Stimulated activated memory B cell treated with anti-CD40 and anti-IgM and Interleukin-4, amounts not matched to agents 10 μg/mL and 1 μg/mL and 100 μg/mL, for 72 hours (primary cell): ENCODE data around the gene GCLM.
"Not testable (repeated sequence)": the region's sequence is repeated elsewhere in the genome, so short reads cannot be mapped to it uniquely, and the experiment has no call there.

Experiments
- ATAC-seq: fragments of 150-1000 bp; cut with Tn5 transposase; 2 replicates; pipeline ENCODE4 v1.10.0; 2021
- H3K27ac Mint-ChIP-seq: one replicate; pipeline ENCODE4 v1.8.0; 2022; ENCODE audit warnings: mild to moderate bottlenecking, mixed read lengths
- H3K27me3 Mint-ChIP-seq: one replicate; pipeline ENCODE4 v1.8.0; 2022; ENCODE audit warnings: mixed read lengths
- H3K36me3 Mint-ChIP-seq: one replicate; pipeline ENCODE4 v1.8.0; 2022; ENCODE audit warnings: mixed read lengths
- H3K4me1 Mint-ChIP-seq: one replicate; pipeline ENCODE4 v1.8.0; 2022; ENCODE audit warnings: mixed read lengths
- H3K4me3 Mint-ChIP-seq: one replicate; pipeline ENCODE4 v1.8.0; 2022; ENCODE audit warnings: mild to moderate bottlenecking, moderate library complexity, mixed read lengths
- H3K9me3 Mint-ChIP-seq: one replicate; pipeline ENCODE4 v1.8.0; 2022; ENCODE audit warnings: mixed read lengths

Gene GCLM, protein sequence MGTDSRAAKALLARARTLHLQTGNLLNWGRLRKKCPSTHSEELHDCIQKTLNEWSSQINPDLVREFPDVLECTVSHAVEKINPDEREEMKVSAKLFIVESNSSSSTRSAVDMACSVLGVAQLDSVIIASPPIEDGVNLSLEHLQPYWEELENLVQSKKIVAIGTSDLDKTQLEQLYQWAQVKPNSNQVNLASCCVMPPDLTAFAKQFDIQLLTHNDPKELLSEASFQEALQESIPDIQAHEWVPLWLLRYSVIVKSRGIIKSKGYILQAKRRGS

DNA sequence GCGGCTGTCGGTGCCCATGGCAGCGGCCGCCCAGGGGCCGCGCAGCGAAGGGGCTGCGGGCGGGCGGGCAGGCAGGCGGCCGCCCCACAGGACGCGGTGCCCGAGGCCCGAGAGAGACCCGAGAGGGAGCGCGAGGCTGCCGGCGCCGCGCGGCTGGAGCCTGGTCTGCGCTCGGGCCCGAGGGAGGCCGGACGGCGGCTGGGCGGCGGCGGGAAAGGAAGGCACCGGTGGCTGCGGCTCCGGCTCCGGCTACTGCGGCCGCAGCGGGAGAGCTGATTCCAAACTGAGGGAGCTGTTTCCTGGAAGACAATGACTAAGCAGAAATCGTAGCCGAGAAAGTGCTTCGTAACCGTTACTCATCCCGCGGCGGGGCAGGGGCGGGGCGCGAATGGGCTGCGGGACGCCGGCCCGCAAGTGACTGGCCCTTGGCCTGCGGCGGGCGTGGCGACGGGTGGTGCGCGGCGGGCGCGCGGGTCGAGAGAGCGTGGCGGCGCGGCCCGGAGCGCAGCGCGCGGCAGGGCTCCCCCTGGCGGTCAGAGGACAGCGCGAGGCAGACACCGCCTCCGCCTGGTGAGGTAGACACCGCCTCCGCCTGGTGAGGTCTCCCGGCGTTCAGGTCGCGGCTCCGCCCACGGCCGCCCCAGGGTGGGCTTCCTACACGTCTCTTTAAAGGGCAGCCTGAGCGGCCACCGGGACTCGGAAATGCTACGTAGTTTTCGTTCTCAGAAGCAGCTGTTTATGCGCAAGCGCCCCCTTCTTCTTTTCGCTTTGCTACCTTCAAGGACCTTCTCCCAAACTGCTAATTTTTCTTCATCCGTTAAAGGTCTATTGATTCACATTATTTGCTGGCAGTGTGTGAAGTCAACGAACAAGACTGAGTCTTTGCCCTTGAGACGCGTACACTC, at the start of gene GCLM:
Gene GCLM, minus strand, starts transcription at position 285 of the 905 bp plus-strand sequence. Its CDS starts 267 bp downstream, at position 18.
- peak within 1 kb of the TSS; percentile 79 for H3K4me3 Mint-ChIP-seq
- no peaks in the 10 kb centered on the region for H3K36me3 Mint-ChIP-seq
- H3K4me1 Mint-ChIP-seq = peaks cover 12% of the 10 kb centered on the region
- H3K27me3 Mint-ChIP-seq = no peaks in the 10 kb centered on the region
- H3K9me3 Mint-ChIP-seq = no peaks in the 10 kb centered on the region
- peak within 1 kb of the TSS; percentile 77 for H3K27ac Mint-ChIP-seq
- ATAC-seq = peak; percentile 98

DNA sequence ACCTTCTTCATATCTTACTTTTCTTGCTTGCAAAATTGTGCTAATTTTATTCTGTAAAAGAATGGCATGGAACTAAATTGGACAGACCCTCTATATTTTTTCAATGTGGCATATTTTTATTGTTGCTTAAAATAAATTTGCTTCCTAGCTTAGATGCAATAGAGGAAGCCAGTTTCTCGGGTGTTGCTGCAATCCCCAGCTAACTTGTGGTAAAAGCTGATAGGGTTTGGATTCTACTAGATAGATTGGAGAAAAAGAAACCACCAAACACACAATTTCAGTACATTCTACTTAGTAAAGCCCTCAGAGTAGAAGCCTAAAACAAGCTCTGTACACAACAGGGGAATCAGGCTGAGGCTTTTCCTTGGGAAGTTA, 49.5 kb upstream of the GCLM start:
- Mint-ChIP-seq H3K4me1 (no peaks in the 10 kb centered on the region), H3K9me3 (peaks cover 27% of the 10 kb centered on the region), H3K36me3 (peaks cover 12% of the 10 kb centered on the region), H3K27me3 (peaks cover 12% of the 10 kb centered on the region), H3K4me3 (no peak overlapping the region), H3K27ac (no peak overlapping the region)
- no peak for ATAC-seq

DNA sequence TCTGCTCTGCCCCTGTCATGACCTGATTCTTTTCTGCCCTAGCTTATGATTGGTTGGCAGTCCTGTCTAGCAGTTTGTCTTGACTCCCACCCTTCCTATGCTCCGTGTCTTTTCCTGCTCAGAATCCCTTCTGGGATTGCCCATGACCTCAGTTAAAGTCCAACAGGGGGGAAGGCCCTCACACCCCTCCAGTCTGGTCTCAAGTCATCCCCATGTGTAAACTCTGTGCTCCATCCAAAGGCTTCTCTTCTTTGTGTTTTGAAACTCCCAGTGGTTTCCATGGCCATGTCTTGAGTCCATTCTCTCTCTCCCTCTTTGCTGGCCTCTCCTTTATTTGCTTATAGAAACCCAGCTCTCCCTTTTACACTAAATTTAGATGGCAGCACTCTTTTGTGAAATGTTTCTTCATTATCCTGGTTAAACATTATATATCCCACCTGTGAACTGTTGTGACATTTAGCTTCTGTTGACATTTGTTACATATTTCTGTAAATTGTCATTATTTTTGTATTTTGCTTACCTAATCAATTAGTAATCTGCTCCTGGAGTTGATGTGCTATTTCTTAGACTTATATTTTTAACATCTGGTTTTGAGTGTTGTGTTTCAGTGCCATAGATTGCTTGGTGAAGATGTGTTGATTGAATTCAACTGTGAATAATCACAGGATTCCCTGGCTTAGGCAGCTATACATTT, 48.9 kb upstream of the GCLM start:
- Mint-ChIP-seq H3K9me3 (peaks cover 28% of the 10 kb centered on the region), H3K4me1 (no peaks in the 10 kb centered on the region), H3K27me3 (peaks cover 8% of the 10 kb centered on the region), H3K27ac (no peak overlapping the region), H3K4me3 (no peak overlapping the region), H3K36me3 (peaks cover 12% of the 10 kb centered on the region)
- ATAC-seq = no peak

DNA sequence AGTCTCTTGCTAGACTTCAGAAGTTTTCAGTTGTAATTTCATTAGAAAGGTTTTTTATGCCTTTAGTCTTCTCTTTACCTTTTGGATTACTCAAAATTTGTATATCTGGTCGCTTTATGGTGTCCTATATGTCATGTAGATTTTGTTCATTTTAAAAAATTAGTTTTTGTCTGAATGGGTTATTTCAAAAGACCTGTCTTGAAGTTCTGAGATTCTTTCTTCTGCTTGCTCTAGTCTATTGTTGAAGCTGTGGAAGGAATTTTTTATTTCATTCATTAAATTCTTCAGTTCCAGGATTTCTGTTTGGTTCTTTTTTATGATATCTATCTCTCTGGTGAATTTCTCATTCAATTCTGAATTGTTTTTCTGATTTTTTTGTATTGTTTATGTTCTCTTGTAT, 46.5 kb upstream of the GCLM start:
- H3K4me1 Mint-ChIP-seq = no peaks in the 10 kb centered on the region
- peaks cover 44% of the 10 kb centered on the region for H3K9me3 Mint-ChIP-seq
- no peak overlapping the region for H3K4me3 Mint-ChIP-seq
- H3K27me3 Mint-ChIP-seq = no peaks in the 10 kb centered on the region
- peaks cover 17% of the 10 kb centered on the region for H3K36me3 Mint-ChIP-seq
- no peak overlapping the region for H3K27ac Mint-ChIP-seq
- no peak for ATAC-seq

DNA sequence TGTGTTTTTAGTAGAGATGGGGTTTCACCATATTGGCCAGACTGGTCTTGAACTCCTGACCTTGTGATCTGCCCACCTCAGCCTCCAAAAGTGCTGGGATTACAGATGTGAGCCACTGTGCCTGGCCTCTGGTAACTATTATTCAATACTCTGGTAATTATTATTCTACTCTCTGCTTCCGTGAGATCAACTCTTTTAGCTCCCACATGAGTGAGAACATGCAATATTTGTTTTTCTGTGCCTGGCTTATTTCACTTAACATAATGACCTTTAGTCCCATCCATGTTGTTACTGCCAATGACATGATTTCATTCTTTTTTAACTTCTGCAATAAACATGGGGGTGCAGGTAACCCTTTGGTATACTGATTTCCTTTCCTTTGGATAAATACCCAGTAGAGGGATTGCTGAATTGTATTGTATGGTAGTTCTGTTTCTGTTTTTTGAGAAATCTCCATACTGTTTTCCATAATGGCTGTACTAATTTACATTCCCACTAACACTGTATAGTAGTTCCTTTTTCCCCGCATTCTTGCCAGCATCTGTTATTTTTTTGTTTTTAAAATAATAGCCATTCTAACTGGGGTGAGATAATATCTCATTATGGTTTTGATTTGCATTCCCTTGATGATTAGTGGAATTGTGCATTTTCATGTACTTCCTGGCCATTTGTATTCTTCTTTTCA, 37.9 kb upstream of the GCLM start:
- H3K4me3 Mint-ChIP-seq, H3K4me1 Mint-ChIP-seq, H3K27ac Mint-ChIP-seq, ATAC-seq: not testable (repeated sequence)
- peaks cover 48% of the 10 kb centered on the region for H3K27me3 Mint-ChIP-seq
- H3K9me3 Mint-ChIP-seq = peaks cover 17% of the 10 kb centered on the region
- H3K36me3 Mint-ChIP-seq = peaks cover 15% of the 10 kb centered on the region

DNA sequence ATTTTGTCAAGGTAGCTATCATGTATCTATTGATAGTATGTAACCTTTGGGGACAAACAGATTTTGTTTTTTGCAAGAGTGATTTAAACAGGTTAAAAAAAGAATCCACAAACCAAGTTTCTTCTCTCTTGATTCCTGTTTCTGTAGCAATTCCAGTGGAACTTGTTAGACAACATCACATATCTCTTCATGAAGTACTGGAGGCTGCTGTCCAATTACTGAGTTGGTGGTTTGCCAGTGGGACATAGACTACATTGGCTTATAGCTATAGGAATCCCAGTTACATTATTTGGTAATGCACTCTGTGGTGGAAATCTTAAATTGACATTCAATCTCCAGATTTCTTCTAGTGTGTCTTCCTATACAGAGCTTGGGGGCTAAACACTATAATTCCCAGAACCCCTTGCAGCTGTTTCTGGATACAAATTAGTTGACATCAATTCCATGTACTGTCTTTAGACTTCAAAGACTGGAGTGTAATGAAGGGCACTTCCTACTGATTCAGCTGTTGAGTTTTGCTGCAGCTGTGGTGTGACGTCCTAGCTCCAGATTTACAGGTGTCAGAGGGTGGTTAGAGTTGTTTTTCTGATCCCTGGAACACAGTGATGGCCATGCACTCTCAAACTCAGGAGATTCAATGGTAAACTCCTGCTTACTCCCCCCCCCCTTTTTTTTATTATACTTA, 29.4 kb upstream of the GCLM start:
- no peaks in the 10 kb centered on the region for H3K4me1 Mint-ChIP-seq
- ATAC-seq = no peak
- no peaks in the 10 kb centered on the region for H3K36me3 Mint-ChIP-seq
- H3K27me3 Mint-ChIP-seq = no peaks in the 10 kb centered on the region
- peaks cover 13% of the 10 kb centered on the region for H3K9me3 Mint-ChIP-seq
- no peak overlapping the region for H3K4me3 Mint-ChIP-seq
- H3K27ac Mint-ChIP-seq = no peak overlapping the region

DNA sequence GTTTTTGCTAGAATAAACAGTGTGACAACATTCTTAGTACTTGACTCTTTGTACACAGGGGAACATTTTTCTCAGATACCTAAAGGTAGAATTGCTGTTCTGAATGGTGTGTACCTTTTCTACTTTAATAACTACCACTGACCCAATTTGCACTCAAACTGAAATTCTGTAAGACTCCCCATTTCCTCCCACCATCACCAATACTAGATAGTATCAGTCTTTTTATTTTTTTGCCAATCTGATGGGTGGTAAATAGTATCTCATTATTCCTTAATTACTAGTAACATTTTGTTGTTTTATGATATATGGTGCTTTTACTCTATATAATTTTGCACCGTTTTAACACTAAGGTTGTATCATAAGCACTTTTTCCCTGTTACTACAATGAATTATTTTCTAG, 28.8 kb upstream of the GCLM start:
- no peak overlapping the region for H3K4me3 Mint-ChIP-seq
- no peak overlapping the region for H3K27ac Mint-ChIP-seq
- no peaks in the 10 kb centered on the region for H3K4me1 Mint-ChIP-seq
- H3K27me3 Mint-ChIP-seq = no peaks in the 10 kb centered on the region
- no peak for ATAC-seq
- peaks cover 14% of the 10 kb centered on the region for H3K9me3 Mint-ChIP-seq
- no peaks in the 10 kb centered on the region for H3K36me3 Mint-ChIP-seq

DNA sequence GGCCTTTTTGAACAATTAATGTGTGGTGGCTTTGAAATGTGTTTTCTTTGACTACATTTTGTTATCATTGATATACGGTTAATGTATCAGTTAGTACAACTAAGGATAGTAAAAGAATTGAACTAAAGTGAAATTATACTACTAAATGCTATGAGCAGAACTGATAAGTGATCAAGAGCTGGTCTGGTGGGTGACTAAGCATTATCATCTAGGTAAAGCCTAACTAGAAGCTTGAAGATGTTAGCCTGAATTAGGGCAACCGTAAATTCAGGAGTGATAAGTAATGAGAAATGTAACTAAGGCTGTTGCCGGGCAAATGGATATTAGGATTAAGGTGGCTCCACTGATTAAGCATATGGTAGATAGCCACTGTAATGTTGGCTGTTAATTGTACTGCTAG, 16.0 kb upstream of the GCLM start:
- H3K9me3 Mint-ChIP-seq = peaks cover 9% of the 10 kb centered on the region
- H3K27me3 Mint-ChIP-seq = peaks cover 32% of the 10 kb centered on the region
- H3K4me3 Mint-ChIP-seq = no peak overlapping the region
- H3K36me3 Mint-ChIP-seq = peaks cover 5% of the 10 kb centered on the region
- H3K27ac Mint-ChIP-seq = no peak overlapping the region
- H3K4me1 Mint-ChIP-seq = no peaks in the 10 kb centered on the region
- no peak for ATAC-seq

DNA sequence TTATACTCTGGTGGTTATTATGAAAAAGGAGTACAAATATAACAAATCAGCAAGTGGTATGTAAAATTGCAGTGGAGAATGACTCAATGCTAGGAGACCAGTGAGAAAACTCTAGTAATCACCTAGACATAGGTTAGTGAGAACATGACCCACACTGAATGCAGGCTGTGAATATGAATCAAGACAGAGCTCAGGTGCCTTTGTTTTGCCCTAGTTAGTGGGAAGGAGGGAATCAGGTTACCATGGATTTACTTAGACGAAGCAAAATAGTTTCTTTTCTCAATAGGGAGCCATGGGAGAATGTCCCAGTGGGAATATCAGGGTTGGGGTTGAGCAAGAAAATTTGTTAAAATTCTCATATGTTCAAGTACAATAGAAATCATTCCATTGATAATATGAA, 10.6 kb upstream of the GCLM start:
- Mint-ChIP-seq H3K4me1 (no peaks in the 10 kb centered on the region), H3K27me3 (peaks cover 18% of the 10 kb centered on the region), H3K27ac (no peak overlapping the region), H3K4me3 (no peak overlapping the region), H3K9me3 (no peaks in the 10 kb centered on the region), H3K36me3 (peaks cover 10% of the 10 kb centered on the region)
- ATAC-seq = no peak

DNA sequence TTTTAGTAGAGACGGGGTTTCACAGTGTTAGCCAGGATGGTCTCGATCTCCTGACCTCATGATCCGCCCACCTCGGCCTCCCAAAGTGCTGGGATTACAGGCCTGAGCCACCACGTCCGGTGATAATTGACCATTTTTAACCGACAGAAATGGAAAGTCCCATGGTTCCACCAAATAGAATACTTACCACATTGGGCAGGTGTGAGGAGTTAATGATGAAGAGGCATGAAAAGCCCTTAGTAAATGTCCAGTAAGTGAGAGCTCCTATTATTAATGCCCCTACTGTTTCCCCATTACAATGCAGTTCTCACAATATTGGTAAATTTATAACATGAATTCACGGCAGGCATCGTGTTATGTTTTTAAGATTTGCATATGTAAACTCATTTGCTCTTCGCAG, 8.1 kb upstream of the GCLM start:
- no peak overlapping the region for H3K27ac Mint-ChIP-seq
- H3K9me3 Mint-ChIP-seq = no peaks in the 10 kb centered on the region
- H3K36me3 Mint-ChIP-seq = peaks cover 5% of the 10 kb centered on the region
- ATAC-seq = no peak
- H3K4me1 Mint-ChIP-seq = no peaks in the 10 kb centered on the region
- no peak overlapping the region for H3K4me3 Mint-ChIP-seq
- H3K27me3 Mint-ChIP-seq = peaks cover 7% of the 10 kb centered on the region

DNA sequence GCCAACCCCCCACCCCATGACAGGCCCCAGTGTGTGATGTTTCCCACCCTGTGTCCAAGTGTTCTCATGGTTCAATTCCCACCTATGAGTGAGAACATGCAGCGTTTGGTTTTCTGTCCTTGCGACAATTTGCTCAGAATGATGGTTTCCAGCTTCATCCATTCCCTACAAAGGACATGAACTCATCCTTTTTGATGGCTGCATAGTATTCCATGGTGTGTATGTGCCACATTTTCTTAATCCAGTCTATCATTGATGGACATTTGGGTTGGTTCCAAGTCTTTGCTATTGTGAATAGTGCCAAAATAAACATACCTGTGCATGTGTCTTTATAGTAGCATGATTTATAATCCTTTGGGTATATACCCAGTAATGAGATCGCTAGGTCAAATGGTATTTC, 1.6 kb upstream of the GCLM start:
- not testable (repeated sequence) for H3K27ac Mint-ChIP-seq, H3K4me3 Mint-ChIP-seq, H3K27me3 Mint-ChIP-seq, H3K9me3 Mint-ChIP-seq, ATAC-seq, H3K4me1 Mint-ChIP-seq, H3K36me3 Mint-ChIP-seq

DNA sequence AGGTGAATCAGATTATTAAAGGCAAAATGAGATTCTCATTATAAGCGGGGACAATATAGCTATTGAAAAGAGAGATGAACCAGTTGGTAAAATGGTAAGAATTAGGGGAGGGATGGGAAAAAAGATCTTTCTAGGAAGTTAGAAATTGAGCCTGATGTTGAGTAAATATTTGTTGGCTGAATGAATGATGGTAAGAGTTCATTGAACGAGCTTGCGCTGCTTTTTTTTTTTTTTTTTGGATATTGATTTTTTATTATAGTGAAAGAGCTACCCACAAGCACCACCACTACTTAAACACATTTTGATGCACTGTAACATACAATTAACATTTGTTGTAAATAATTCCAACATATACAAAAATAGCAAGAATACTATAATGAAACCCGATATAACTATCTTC, 1.1 kb upstream of the GCLM start:
- Mint-ChIP-seq H3K4me1 (peaks cover 10% of the 10 kb centered on the region), H3K4me3 (no peak overlapping the region), H3K36me3 (peaks cover 4% of the 10 kb centered on the region), H3K27ac (peak overlapping the region; percentile 77), H3K9me3 (no peaks in the 10 kb centered on the region), H3K27me3 (no peaks in the 10 kb centered on the region)
- ATAC-seq = no peak

DNA sequence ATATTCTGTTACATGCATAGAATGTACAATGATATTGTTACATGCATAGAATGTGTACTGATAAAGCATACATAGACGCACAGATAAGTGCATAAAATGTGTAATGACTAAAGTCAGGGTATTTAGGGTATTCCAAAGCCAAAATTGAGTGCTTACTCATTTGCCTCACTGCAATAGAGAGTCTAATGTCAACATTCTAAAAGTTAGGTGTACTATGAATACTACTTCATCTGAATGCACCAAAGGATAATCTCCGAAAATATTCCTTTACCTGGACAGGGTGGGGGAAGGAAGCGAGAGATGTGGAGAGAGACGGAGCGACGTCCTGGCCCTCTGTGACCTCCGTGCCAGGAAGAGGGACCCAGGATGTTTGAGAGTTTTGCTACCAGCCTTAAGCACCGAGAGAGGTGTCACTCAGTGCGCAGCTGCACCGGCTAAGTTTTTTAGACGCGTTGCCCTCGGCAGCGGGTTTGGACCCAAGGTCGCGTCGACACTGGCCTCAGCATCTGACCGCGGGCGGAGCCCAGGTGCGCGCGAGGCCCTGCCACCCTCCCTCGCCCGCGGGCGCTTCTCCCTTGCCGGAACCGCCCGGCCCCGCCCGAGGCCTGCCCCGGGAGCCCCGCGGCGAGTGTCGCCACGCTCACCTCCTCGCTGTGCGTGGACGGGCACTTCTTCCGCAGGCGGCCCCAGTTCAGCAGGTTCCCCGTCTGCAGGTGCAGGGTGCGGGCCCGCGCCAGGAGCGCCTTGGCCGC, 660 bp downstream of the GCLM start:
- Mint-ChIP-seq H3K4me3 (peak overlapping the region; percentile 79), H3K4me1 (peaks cover 19% of the 10 kb centered on the region)

DNA sequence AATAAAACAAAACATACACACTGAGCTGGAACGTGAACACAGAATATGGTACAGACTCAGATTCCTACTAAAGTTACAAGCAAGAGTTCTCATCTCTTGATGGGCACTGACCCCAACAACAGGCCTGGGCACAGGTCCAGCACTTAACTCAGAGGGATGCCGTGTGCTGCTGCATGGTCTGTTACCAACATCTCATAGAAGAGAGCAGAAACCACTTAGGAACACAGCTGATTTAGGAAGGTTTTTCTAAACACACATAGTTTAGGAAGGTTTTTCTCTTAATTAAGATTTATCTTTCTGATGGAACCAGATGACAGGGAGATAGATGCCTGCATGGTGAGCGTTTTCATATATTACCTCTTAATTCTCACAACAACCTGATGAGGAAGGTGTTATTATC, 1.5 kb downstream of the GCLM start:
- peak overlapping the region; percentile 17 for H3K4me3 Mint-ChIP-seq
- no peak overlapping the region for H3K27ac Mint-ChIP-seq

More for the DNA sequence above, 660 bp downstream of the GCLM start:
- Mint-ChIP-seq H3K27me3 (no peaks in the 10 kb centered on the region), H3K9me3 (no peaks in the 10 kb centered on the region), H3K36me3 (no peaks in the 10 kb centered on the region), H3K27ac (peak overlapping the region; percentile 59)
- peak; percentile 69 for ATAC-seq

More for the DNA sequence above, 1.5 kb downstream of the GCLM start:
- Mint-ChIP-seq H3K9me3 (no peaks in the 10 kb centered on the region), H3K4me1 (peaks cover 19% of the 10 kb centered on the region), H3K27me3 (no peaks in the 10 kb centered on the region), H3K36me3 (no peaks in the 10 kb centered on the region)
- no peak for ATAC-seq
